OCI-LY7 (cell line): ENCODE measurements around the gene REC8. TPM values are rescaled to one million over a fixed set of nuclear protein-coding genes. Genes with fewer than 3 reads are reported as not detected.

Source experiments
- BruUV-seq: library from RNA; stranded (reverse); fragments of 400-500 nt; replicated peaks from 2 replicates; lab custom pipeline; 2021; lab: Mats Ljungman, UMichigan
- CTCF ChIA-PET: fragments of 300-600 bp; sonication (Branson Sonifier 250); formaldehyde crosslinking; loops from one replicate; lab custom pipeline; 2022; ENCODE audit warnings: antibody characterized with exemption; ENCODE audit not compliant: unreplicated experiment; lab: Charles Lee
- POLR2A ChIA-PET: fragments of 300-600 bp; sonication (Branson Sonifier 250); formaldehyde crosslinking; loops from one replicate; lab custom pipeline; 2022; ENCODE audit warnings: antibody characterized with exemption; lab: Charles Lee
- DNase-seq: peaks from one replicate; pipeline ENCODE4 v3.0.0-alpha.2; 2015; ENCODE audit warnings: low spot score
- H2AFZ ChIP-seq: fragments of 200-600 bp; sonication (generic), shearing (Covaris generic); 2 replicates; pipeline ENCODE4 v1.6.1; 2014; ENCODE audit warnings: mild to moderate bottlenecking, antibody characterized with exemption, low read length, moderate library complexity
- H3K27ac ChIP-seq: fragments of 200-600 bp; sonication (generic); 2 replicates; pipeline ENCODE4 v1.5.1; 2014; ENCODE audit warnings: mixed run types, low read depth, mild to moderate bottlenecking, moderate library complexity, low read length, inconsistent platforms; ENCODE audit not compliant: poor library complexity, severe bottlenecking
- H3K36me3 ChIP-seq: fragments of 200-600 bp; sonication (generic); 2 replicates; pipeline ENCODE4 v1.6.1; 2014; ENCODE audit warnings: mild to moderate bottlenecking, antibody characterized with exemption, low read length, moderate library complexity, mixed read lengths; ENCODE audit not compliant: insufficient read depth
- H3K4me1 ChIP-seq: fragments of 200-600 bp; sonication (generic); 2 replicates; pipeline ENCODE4 v1.5.1; 2014; ENCODE audit warnings: mild to moderate bottlenecking, low read length; ENCODE audit not compliant: insufficient read depth, poor library complexity, severe bottlenecking
- H3K4me2 ChIP-seq: fragments of 200-600 bp; sonication (generic); 2 replicates; pipeline ENCODE4 v1.6.1; 2014; ENCODE audit warnings: mild to moderate bottlenecking, low read length
- H3K4me3 ChIP-seq: fragments of 200-600 bp; sonication (generic); 2 replicates; pipeline ENCODE4 v1.5.1; 2014; ENCODE audit warnings: mild to moderate bottlenecking, low read depth, low read length; ENCODE audit not compliant: poor library complexity, severe bottlenecking
- H3K79me2 ChIP-seq: fragments of 200-600 bp; sonication (generic); 2 replicates; pipeline ENCODE4 v1.6.1; 2016; ENCODE audit warnings: low read depth, mild to moderate bottlenecking, low read length, moderate library complexity, mixed read lengths; ENCODE audit not compliant: insufficient read depth
- H3K9me2 ChIP-seq: fragments of 200-600 bp; sonication (generic); 2 replicates; pipeline ENCODE4 v1.6.1; 2016; ENCODE audit warnings: mild to moderate bottlenecking, low read length, mixed read lengths; ENCODE audit not compliant: insufficient read depth
- H3K9me3 ChIP-seq: fragments of 200-600 bp; sonication (generic); 2 replicates; pipeline ENCODE4 v1.6.1; 2014; ENCODE audit warnings: mild to moderate bottlenecking, mixed run types, low read length, mixed read lengths
- H4K20me1 ChIP-seq: fragments of 200-600 bp; sonication (generic); 2 replicates; pipeline ENCODE4 v1.6.1; 2014; ENCODE audit warnings: mild to moderate bottlenecking, antibody characterized with exemption, low read length, moderate library complexity, mixed read lengths; ENCODE audit not compliant: insufficient read depth
- CTCF ChIP-seq: fragments of 200-600 bp; sonication (generic); conservative IDR thresholded peaks from 2 replicates; pipeline ENCODE4 v1.5.1; 2014; ENCODE audit warnings: mild to moderate bottlenecking, antibody characterized with exemption, low read length, moderate library complexity, mixed read lengths
- EZH2phosphoT487 ChIP-seq: fragments of 200-600 bp; sonication (generic); IDR thresholded peaks from 2 replicates; pipeline ENCODE4 v1.6.1; 2018; ENCODE audit warnings: low read depth, borderline replicate concordance, mild to moderate bottlenecking, mixed run types, antibody characterized with exemption, low read length, moderate library complexity, mixed read lengths
- intact Hi-C: fragments of 100-400 bp; cut with micrococcal nuclease; formaldehyde crosslinking; loops from one replicate; pipeline ENCODE4 v1.10.0; 2022; ENCODE audit not compliant: unreplicated experiment
- total RNA-seq, 2 experiments: library from RNA; depleted of rRNA in 1 of 2; stranded (reverse); fragments of >200 nt in 1 of 2; shearing (Covaris generic) in 1 of 2; gene quantifications; 2 replicates each; pipeline ENCODE4 v1.2.3, GENCODE V29; 2014 to 2022

REC8 gene
- total RNA-seq, 2 experiments from 2014 or later, result 9.8 to 14.2 TPM

GRCh38 chr14:24181371-24182077 is 9.6 kb downstream of the REC8 start:
- no peak for DNase-seq
- no peak for TF ChIP-seq CTCF
- no peak for TF ChIP-seq EZH2phosphoT487
- Histone ChIP-seq H3K9me2 (no peaks in the 10 kb centered on the region), H4K20me1 (no peaks in the 10 kb centered on the region), H3K4me1 (no peaks in the 10 kb centered on the region), H3K27ac (no peak overlapping the region), H3K4me3 (no peak overlapping the region), H2AFZ (no peak overlapping the region), H3K36me3 (peaks cover 78% of the 10 kb centered on the region), H3K4me2 (no peak overlapping the region), H3K79me2 (no peaks in the 10 kb centered on the region), H3K9me3 (no peaks in the 10 kb centered on the region)
- CTCF ChIA-PET, result no interaction called here
- intact Hi-C loops, result no loop called here
- no TSS peak for BruUV-seq
- POLR2A ChIA-PET, result interaction anchor here (0.6 kb wide), 2 partner anchors 25 to 61 kb away, joined by 3 to 4 read pairs; no protein-coding TSS in a partner anchor

- ChIA-PET POLR2A (interaction anchor here (0.6 kb wide), 1 partner anchor 26 kb away, joined by 3 read pairs; no protein-coding TSS in a partner anchor), CTCF (no interaction called here)
- Histone ChIP-seq H3K27ac (no peak overlapping the region), H3K36me3 (peaks cover 86% of the 10 kb centered on the region), H4K20me1 (no peaks in the 10 kb centered on the region), H2AFZ (no peak overlapping the region), H3K9me3 (no peaks in the 10 kb centered on the region), H3K4me3 (no peak overlapping the region), H3K9me2 (no peaks in the 10 kb centered on the region), H3K4me2 (no peak overlapping the region), H3K4me1 (peaks cover 1% of the 10 kb centered on the region), H3K79me2 (0 out of 2 replicates have a peak, but pooled peaks cover 3% of the 10 kb centered on the region)
- TF ChIP-seq EZH2phosphoT487 (no peak), CTCF (no peak)
- no peak for DNase-seq
- BruUV-seq, result no TSS peak
- intact Hi-C loops, result no loop called here
These were observed 10.4 kb downstream of the REC8 start for GRCh38 chr14:24182110-24182882.
